Right renal pelvis (tissue), 4 donors: ENCODE measurements around the gene NMT2. TPM values are rescaled to one million over a fixed set of nuclear protein-coding genes. Genes with fewer than 3 reads are reported as not detected.

Experiments
- DNase-seq, 4 donors: peaks; one replicate each; pipeline ENCODE4 v3.0.0-alpha.2; 2013; ENCODE audit warnings: low read depth in 4 of 4, low spot score in 3 of 4, missing footprints in 1 of 4
- polyA plus RNA-seq, 4 donors: library from polyadenylated mRNA; unstranded; fragments of 120-200 nt; gene quantifications; one replicate each; pipeline ENCODE4 v1.2.1, GENCODE V29; 2013; ENCODE audit not compliant: insufficient read length in 4 of 4

NMT2 gene
- polyA plus RNA-seq, 4 donors, result 31.5 to 36.1 (median 35.2) TPM

GRCh38 chr10:15182540-15183207 is 14.2 kb upstream of the NMT2 start:
- DNase-seq, result no peak

GRCh38 chr10:15181576-15182156 is 13.2 kb upstream of the NMT2 start:
- DNase-seq, result no peak

GRCh38 chr10:15180736-15181135 is 12.2 kb upstream of the NMT2 start:
- no peak for DNase-seq

- DNase-seq, result no peak
Observed at GRCh38 chr10:15176269-15176668, 7.8 kb upstream of the NMT2 start.

GRCh38 chr10:15175587-15175986 is 7.1 kb upstream of the NMT2 start:
- DNase-seq, result no peak

- DNase-seq, result no peak
Observed at GRCh38 chr10:15172306-15172840, 3.9 kb upstream of the NMT2 start.

- DNase-seq, result no peak
Observed at GRCh38 chr10:15169555-15170401, 1.3 kb upstream of the NMT2 start.

GRCh38 chr10:15168786-15169554 is 477 bp upstream of the NMT2 start:
- peak; percentile 86 to 88 (median 88) for DNase-seq

GRCh38 chr10:15167411-15168290 is 842 bp downstream of the NMT2 start:
- DNase-seq, result peak in 2 of 4 donors; percentile 33 to 47

- DNase-seq, result no peak
Observed at GRCh38 chr10:15166325-15166724, 2.2 kb downstream of the NMT2 start.

- no peak for DNase-seq
Observed at GRCh38 chr10:15163253-15163828, 5.2 kb downstream of the NMT2 start.

GRCh38 chr10:15158972-15159371 is 9.5 kb downstream of the NMT2 start:
- no peak for DNase-seq

GRCh38 chr10:15158448-15158847 is 10.0 kb downstream of the NMT2 start:
- DNase-seq, result no peak

GRCh38 chr10:15155978-15156656 is 12.4 kb downstream of the NMT2 start:
- DNase-seq, result no peak

- DNase-seq, result no peak
Observed at GRCh38 chr10:15152556-15152955, 15.9 kb downstream of the NMT2 start.

- no peak for DNase-seq
Observed at GRCh38 chr10:15150563-15150962, 17.9 kb downstream of the NMT2 start.

GRCh38 chr10:15149042-15149771 is 19.3 kb downstream of the NMT2 start:
- no peak for DNase-seq
